Neuronal stem cell (in vitro differentiated cells): ENCODE measurements around the gene NFKB1.

Experiments used
- DNase-seq: peaks from one replicate; pipeline ENCODE4 v3.0.0-alpha.2; 2013; ENCODE audit warnings: low spot score
- H2AFZ ChIP-seq: one replicate; pipeline ENCODE4 v1.6.1; 2013; ENCODE audit warnings: mild to moderate bottlenecking, low read length, inconsistent platforms
- H2AK5ac ChIP-seq: 2 replicates; pipeline ENCODE4 v1.6.1; 2013; ENCODE audit warnings: low read depth, mild to moderate bottlenecking, inconsistent platforms, low read length, moderate library complexity, mixed read lengths
- H2BK120ac ChIP-seq: 2 replicates; pipeline ENCODE4 v1.6.1; 2013; ENCODE audit warnings: low read depth, mild to moderate bottlenecking, inconsistent platforms, low read length, moderate library complexity, mixed read lengths
- H2BK12ac ChIP-seq: one replicate; pipeline ENCODE4 v1.6.1; 2013; ENCODE audit warnings: low read length, inconsistent platforms
- H2BK15ac ChIP-seq: 2 replicates; pipeline ENCODE4 v1.6.1; 2013; ENCODE audit warnings: mild to moderate bottlenecking, low read length, inconsistent platforms, mixed read lengths
- H2BK5ac ChIP-seq: one replicate; pipeline ENCODE4 v1.6.1; 2013; ENCODE audit warnings: inconsistent platforms, mild to moderate bottlenecking, low read length, moderate library complexity
- H3K14ac ChIP-seq: one replicate; pipeline ENCODE4 v1.6.1; 2013; ENCODE audit warnings: low read length, inconsistent platforms
- H3K18ac ChIP-seq: 2 replicates; pipeline ENCODE4 v1.6.1; 2013; ENCODE audit warnings: low read length, inconsistent platforms
- H3K23ac ChIP-seq: 2 replicates; pipeline ENCODE4 v1.6.1; 2013; ENCODE audit warnings: low read depth, mild to moderate bottlenecking, mixed read lengths, low read length, inconsistent platforms; ENCODE audit not compliant: poor library complexity
- H3K27ac ChIP-seq: replicated peaks from 3 replicates; pipeline ENCODE4 v1.5.1; 2013; ENCODE audit warnings: low read length, inconsistent platforms
- H3K27me3 ChIP-seq, 3 experiments: 2 replicates each; pipeline ENCODE4 v1.6.1; 2013; ENCODE audit warnings: low read length in 3 of 3, mild to moderate bottlenecking in 2 of 3, inconsistent platforms in 1 of 3, low read depth in 1 of 3, mixed read lengths in 1 of 3, moderate library complexity in 1 of 3; ENCODE audit not compliant: control insufficient read depth in 3 of 3, insufficient read depth in 3 of 3
- H3K36me3 ChIP-seq, 2 donors: replicated peaks in 1 of 2; 2 replicates each; pipeline ENCODE4 v1.6.1; 2013; ENCODE audit warnings: low read length in 2 of 2; ENCODE audit not compliant: control insufficient read depth in 2 of 2, insufficient read depth in 2 of 2
- H3K4ac ChIP-seq: 2 replicates; pipeline ENCODE4 v1.6.1; 2013; ENCODE audit warnings: inconsistent platforms, mild to moderate bottlenecking, low read length, moderate library complexity
- H3K4me1 ChIP-seq, 2 donors: 1 replicate in 1 of 2; 2 replicates in 1 of 2; pipeline ENCODE4 v1.6.1; 2013; ENCODE audit warnings: low read length in 2 of 2, low read depth in 1 of 2; ENCODE audit not compliant: control insufficient read depth in 2 of 2, insufficient read depth in 1 of 2
- H3K4me2 ChIP-seq: one replicate; pipeline ENCODE4 v1.6.1; 2013; ENCODE audit warnings: mild to moderate bottlenecking, low read length, inconsistent platforms; ENCODE audit not compliant: insufficient read depth, poor library complexity, severe bottlenecking
- H3K4me3 ChIP-seq, 2 donors: 2 replicates each; pipeline ENCODE4 v1.5.1; 2013; ENCODE audit warnings: low read length in 2 of 2, mild to moderate bottlenecking in 2 of 2, inconsistent platforms in 1 of 2, moderate library complexity in 1 of 2
- H3K79me1 ChIP-seq: one replicate; pipeline ENCODE4 v1.6.1; 2013; ENCODE audit warnings: low read depth, mild to moderate bottlenecking, inconsistent platforms, low read length, moderate library complexity
- H3K9ac ChIP-seq: one replicate; pipeline ENCODE4 v1.6.1; 2013; ENCODE audit warnings: mild to moderate bottlenecking, low read depth, low read length, inconsistent platforms; ENCODE audit not compliant: poor library complexity
- H3K9me3 ChIP-seq, 2 donors: replicated peaks in 1 of 2; 2 replicates each; pipeline versions ENCODE3 to v1.6.1; 2013; ENCODE audit warnings: low read length in 2 of 2, mild to moderate bottlenecking in 2 of 2, inconsistent platforms in 1 of 2, low read depth in 1 of 2, mixed read lengths in 1 of 2, moderate library complexity in 1 of 2; ENCODE audit not compliant: control insufficient read depth in 2 of 2, insufficient read depth in 1 of 2
- H4K8ac ChIP-seq: one replicate; pipeline ENCODE4 v1.6.1; 2013; ENCODE audit warnings: low read depth, mild to moderate bottlenecking, inconsistent platforms, low read length, moderate library complexity
- H4K91ac ChIP-seq: one replicate; pipeline ENCODE4 v1.6.1; 2013; ENCODE audit warnings: low read length, low read depth, mild to moderate bottlenecking, inconsistent platforms; ENCODE audit not compliant: poor library complexity
- WGBS, 2 donors: extraction: QIAGEN DNeasy Blood & Tissue Kit; methylation state at CpG; one replicate each; pipeline ENCODE4 v1.1.7; 2013; ENCODE audit warnings: missing lambda C conversion rate in 2 of 2, mixed read lengths in 1 of 2; ENCODE audit not compliant: insufficient read length in 2 of 2, insufficient replicate concordance in 1 of 2; ENCODE audit errors: extremely low coverage in 2 of 2; 5-methylcytosine and 5-hydroxymethylcytosine counted together

Gene NFKB1

GRCh38 chr4:102564399-102565059 lies 63.4 kb downstream of the NFKB1 start:
- H3K27ac ChIP-seq: no peak overlapping the region
- DNase-seq: no peak
- H3K36me3 ChIP-seq: peaks cover 0 to 4% of the 10 kb centered on the region in 2 donors
- WGBS, 2 donors: no CpG with 5 or more reads among the region's 4 CpGs
- no peak overlapping the region for H4K8ac ChIP-seq
- no peaks in the 10 kb centered on the region for H3K27me3 ChIP-seq
- no peaks in the 10 kb centered on the region for H3K9me3 ChIP-seq
- H3K79me1 ChIP-seq: no peaks in the 10 kb centered on the region
- H2BK15ac ChIP-seq: no peak overlapping the region
- H3K4me2 ChIP-seq: no peak overlapping the region
- H3K9ac ChIP-seq: no peak overlapping the region
- no peak overlapping the region for H4K91ac ChIP-seq
- no peak overlapping the region for H3K4me3 ChIP-seq
- no peak overlapping the region for H2BK5ac ChIP-seq
- no peak overlapping the region for H3K14ac ChIP-seq
- no peak overlapping the region for H3K23ac ChIP-seq
- H2AFZ ChIP-seq: no peak overlapping the region
- no peak overlapping the region for H2AK5ac ChIP-seq
- H3K18ac ChIP-seq: no peak overlapping the region
- no peaks in the 10 kb centered on the region for H3K4me1 ChIP-seq
- no peak overlapping the region for H2BK120ac ChIP-seq
- H3K4ac ChIP-seq: no peak overlapping the region
- no peak overlapping the region for H2BK12ac ChIP-seq

- H2AK5ac ChIP-seq: no peak overlapping the region
- no peaks in the 10 kb centered on the region for H3K9me3 ChIP-seq
- no peak overlapping the region for H4K8ac ChIP-seq
- no peaks in the 10 kb centered on the region for H3K27me3 ChIP-seq
- H3K9ac ChIP-seq: no peak overlapping the region
- H3K4me3 ChIP-seq: no peak overlapping the region
- no peak overlapping the region for H3K14ac ChIP-seq
- WGBS, 2 donors: 100% methylated on average over 1 of the region's 2 CpGs; no CpG with 5 or more reads in 1 of the 2 donors
- H2AFZ ChIP-seq: no peak overlapping the region
- H3K4ac ChIP-seq: no peak overlapping the region
- no peak overlapping the region for H3K27ac ChIP-seq
- H3K23ac ChIP-seq: no peak overlapping the region
- H2BK5ac ChIP-seq: no peak overlapping the region
- peaks cover 0 to 4% of the 10 kb centered on the region in 2 donors for H3K36me3 ChIP-seq
- no peak for DNase-seq
- no peak overlapping the region for H3K4me2 ChIP-seq
- H3K79me1 ChIP-seq: no peaks in the 10 kb centered on the region
- H2BK120ac ChIP-seq: no peak overlapping the region
- H2BK15ac ChIP-seq: no peak overlapping the region
- no peak overlapping the region for H2BK12ac ChIP-seq
- no peak overlapping the region for H4K91ac ChIP-seq
- no peak overlapping the region for H3K18ac ChIP-seq
- H3K4me1 ChIP-seq: no peaks in the 10 kb centered on the region
Observed at GRCh38 chr4:102565696-102566095, 64.5 kb downstream of the NFKB1 start.

- no peak overlapping the region for H4K91ac ChIP-seq
- no peaks in the 10 kb centered on the region for H3K9me3 ChIP-seq
- H3K18ac ChIP-seq: no peak overlapping the region
- no peak overlapping the region for H3K9ac ChIP-seq
- no peaks in the 10 kb centered on the region for H3K27me3 ChIP-seq
- no peaks in the 10 kb centered on the region for H3K79me1 ChIP-seq
- no peak overlapping the region for H2BK15ac ChIP-seq
- no peak overlapping the region for H2AFZ ChIP-seq
- no peak overlapping the region for H2BK12ac ChIP-seq
- no peak overlapping the region for H3K27ac ChIP-seq
- peaks cover 0 to 4% of the 10 kb centered on the region in 2 donors for H3K36me3 ChIP-seq
- H4K8ac ChIP-seq: no peak overlapping the region
- H3K4ac ChIP-seq: no peak overlapping the region
- no peak overlapping the region for H2BK120ac ChIP-seq
- H3K14ac ChIP-seq: no peak overlapping the region
- no peak overlapping the region for H2AK5ac ChIP-seq
- no peak overlapping the region for H3K23ac ChIP-seq
- H3K4me3 ChIP-seq: no peak overlapping the region
- H3K4me1 ChIP-seq: no peaks in the 10 kb centered on the region
- no peak overlapping the region for H2BK5ac ChIP-seq
- H3K4me2 ChIP-seq: no peak overlapping the region
- no peak for DNase-seq
Observed at GRCh38 chr4:102566426-102566825, 65.3 kb downstream of the NFKB1 start.

GRCh38 chr4:102567427-102567826 lies 66.3 kb downstream of the NFKB1 start:
- Histone ChIP-seq H2BK5ac (no peak overlapping the region), H2AK5ac (no peak overlapping the region), H3K9ac (no peak overlapping the region), H3K18ac (no peak overlapping the region), H3K27me3 (no peaks in the 10 kb centered on the region), H3K9me3 (no peaks in the 10 kb centered on the region), H3K23ac (no peak overlapping the region), H3K4me1 (no peaks in the 10 kb centered on the region), H2BK15ac (no peak overlapping the region), H2AFZ (no peak overlapping the region), H3K79me1 (no peaks in the 10 kb centered on the region), H3K4me3 (no peak overlapping the region), H4K8ac (no peak overlapping the region), H3K36me3 (peaks cover 0 to 4% of the 10 kb centered on the region in 2 donors), H4K91ac (no peak overlapping the region), H3K4ac (no peak overlapping the region), H2BK12ac (no peak overlapping the region), H3K4me2 (no peak overlapping the region), H2BK120ac (no peak overlapping the region), H3K14ac (no peak overlapping the region), H3K27ac (no peak overlapping the region)
- no peak for DNase-seq
- WGBS, 2 donors: no CpG with 5 or more reads among the region's 1 CpG
